ENCODE data around the gene ANKRD13D. TPM values are rescaled to one million over a fixed set of nuclear protein-coding genes. Genes with fewer than 3 reads are reported as not detected.

Gene ANKRD13D
- total RNA-seq, 4 donors from 2014 or later, result 18.6 to 78.2 (median 28.6) TPM

DNA sequence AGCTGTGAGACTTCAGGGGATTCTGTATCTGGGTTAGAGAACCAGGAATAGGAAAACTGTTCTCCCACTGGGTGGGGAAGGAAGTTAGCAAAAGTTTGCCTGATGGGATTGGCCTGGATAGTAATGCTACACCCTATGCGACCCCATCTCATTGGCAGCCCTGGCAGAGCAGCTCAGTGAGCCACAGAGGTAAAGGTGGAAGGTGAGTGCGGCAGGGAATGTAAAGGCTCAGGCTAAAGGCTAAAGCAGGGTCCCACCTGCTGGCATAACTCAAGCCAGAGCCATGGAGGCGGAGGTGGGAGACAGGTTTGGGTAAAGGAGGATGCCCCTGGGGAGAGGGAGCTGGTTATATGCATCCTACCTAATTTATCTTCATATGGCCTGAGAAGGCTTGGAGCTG lies 32.9 kb downstream of the ANKRD13D start:
- no peak for TF ChIP-seq CTCF (IDR thresholded peaks at IDR 0.05)
- ATAC-seq (ENCODE audit: low FRiP score), result no peak

DNA sequence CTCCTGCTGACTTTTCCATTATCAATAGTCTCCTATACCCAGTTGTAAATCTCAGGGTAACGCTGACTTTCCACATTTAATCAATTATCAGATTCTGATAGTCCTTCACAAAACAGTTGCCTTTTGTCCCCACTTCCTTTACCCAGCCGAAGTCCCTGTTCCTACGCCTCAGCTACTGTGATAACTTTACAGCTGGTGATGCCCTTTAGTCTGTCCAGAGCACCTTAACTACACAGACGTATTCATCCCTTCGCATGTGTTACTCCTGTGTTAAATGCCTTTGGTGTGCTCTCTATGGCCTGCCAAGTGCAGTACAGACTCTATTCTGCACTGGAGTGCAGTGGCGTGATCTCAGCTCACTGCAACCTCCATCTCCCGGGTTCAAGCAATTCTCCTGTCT lies 34.4 kb downstream of the ANKRD13D start:
- no peak for ATAC-seq (ENCODE audit: low FRiP score)
- DNase-seq (ENCODE audit: low spot score), result no peak
- no peak for TF ChIP-seq CTCF (IDR thresholded peaks at IDR 0.05)

More for the DNA sequence above, 32.9 kb downstream of the ANKRD13D start:
- no peak for DNase-seq (ENCODE audit: low spot score)

DNA sequence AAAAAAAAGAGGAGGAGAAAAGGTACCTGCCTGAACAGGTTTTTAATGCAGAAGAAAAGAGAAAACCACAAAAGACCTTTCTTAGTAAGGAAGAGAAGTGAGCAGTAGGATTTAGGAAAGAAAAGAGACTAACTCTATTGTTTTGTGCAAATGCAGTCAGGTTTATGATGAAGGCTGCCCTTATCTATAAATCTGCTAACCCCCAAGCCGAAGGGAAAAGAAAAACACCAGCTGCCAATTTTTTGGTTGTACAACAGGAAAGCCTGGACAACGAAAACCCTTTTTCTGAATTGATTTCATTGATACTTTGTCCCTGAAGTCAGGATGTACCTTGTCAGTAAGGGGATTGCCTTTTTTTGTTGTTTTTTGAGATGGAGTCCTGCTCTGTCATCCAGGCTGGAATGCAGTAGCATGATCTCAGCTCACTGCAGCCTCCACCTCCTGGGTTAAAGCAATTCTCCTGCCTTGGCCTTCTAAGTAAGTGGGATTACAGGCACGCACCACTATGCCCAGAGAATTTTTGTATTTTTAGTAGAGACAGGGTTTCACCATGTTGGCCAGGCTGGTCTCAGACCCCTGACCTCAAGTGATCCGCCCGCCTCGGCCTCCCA lies 43.1 kb downstream of the ANKRD13D start:
- TF ChIP-seq CTCF (IDR thresholded peaks at IDR 0.05), result no peak
- no peak for DNase-seq (ENCODE audit: low spot score)
- no peak for ATAC-seq (ENCODE audit: low FRiP score)

- TF ChIP-seq CTCF (IDR thresholded peaks at IDR 0.05), result no peak
- ATAC-seq (ENCODE audit: low FRiP score) (no peak), DNase-seq (ENCODE audit: low spot score) (no peak)
These were observed 48.2 kb downstream of the ANKRD13D start for GRCh38 chr11:67337257-67337656.

- no peak for DNase-seq (ENCODE audit: low spot score)
- ATAC-seq (ENCODE audit: low FRiP score), result no peak
- TF ChIP-seq CTCF (IDR thresholded peaks at IDR 0.05), result no peak
These were observed 55.2 kb downstream of the ANKRD13D start for GRCh38 chr11:67344264-67344663.

DNA sequence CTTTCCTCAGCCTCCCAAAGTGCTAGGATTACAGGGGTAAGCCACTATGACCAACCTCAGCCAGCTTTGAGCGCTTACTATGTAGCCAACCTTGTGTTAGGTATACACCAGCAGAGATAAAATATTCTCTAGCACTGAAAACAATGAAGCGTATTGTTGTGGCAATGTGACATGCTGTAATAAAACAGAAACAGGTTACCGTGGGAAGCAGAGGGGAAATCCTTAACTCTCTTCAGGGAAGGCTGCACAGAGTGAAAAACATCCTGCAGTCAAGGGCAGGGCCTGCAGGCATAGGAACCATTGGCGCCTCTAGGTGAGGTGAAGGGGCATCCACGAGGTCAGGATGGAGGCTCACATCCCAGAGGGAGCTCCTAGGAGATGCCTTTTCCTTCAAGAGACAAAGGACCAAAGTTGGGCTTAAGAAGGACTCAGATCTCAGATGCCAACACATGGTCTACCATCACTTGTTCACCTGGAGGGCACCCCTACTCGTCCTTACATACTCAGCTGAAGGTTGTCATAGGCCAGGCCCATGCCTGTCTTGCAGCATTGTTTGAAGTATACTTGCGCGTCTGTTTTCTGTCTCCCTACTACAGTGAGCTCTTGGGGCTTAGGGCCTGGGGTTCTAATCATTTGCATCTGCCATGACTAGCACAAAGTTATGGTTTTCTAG lies 56.3 kb downstream of the ANKRD13D start:
- no peak for DNase-seq (ENCODE audit: low spot score)
- TF ChIP-seq CTCF (IDR thresholded peaks at IDR 0.05), result no peak
- no peak for ATAC-seq (ENCODE audit: low FRiP score)

All from omental fat pad (tissue), 4 donors.